D341Med (cell line): ENCODE results near the gene THRB.

Experiments
- DNase-seq: peaks from one replicate; pipeline ENCODE4 v3.0.0; 2012; ENCODE audit warnings: low spot score

THRB gene

GRCh38 chr3:24142127-24142526 is 352.5 kb downstream of the THRB start:
- no peak for DNase-seq

GRCh38 chr3:24141548-24141947 is 353.1 kb downstream of the THRB start:
- no peak for DNase-seq

GRCh38 chr3:24139463-24140412 is 354.9 kb downstream of the THRB start:
- DNase-seq = no peak

- no peak for DNase-seq
These were observed 355.8 kb downstream of the THRB start for GRCh38 chr3:24138876-24139256.

- no peak for DNase-seq
These were observed 356.4 kb downstream of the THRB start for GRCh38 chr3:24137958-24138875.

GRCh38 chr3:24137334-24137733 is 357.3 kb downstream of the THRB start:
- DNase-seq = no peak

- no peak for DNase-seq
These were observed 357.9 kb downstream of the THRB start for GRCh38 chr3:24136624-24137310.

- no peak for DNase-seq
These were observed 359.4 kb downstream of the THRB start for GRCh38 chr3:24135280-24135679.

- no peak for DNase-seq
These were observed 360.7 kb downstream of the THRB start for GRCh38 chr3:24133942-24134341.

GRCh38 chr3:24133436-24133835 is 361.2 kb downstream of the THRB start:
- no peak for DNase-seq

GRCh38 chr3:24129549-24129948 is 365.1 kb downstream of the THRB start:
- DNase-seq = peak; percentile 72

- no peak for DNase-seq
These were observed 366.2 kb downstream of the THRB start for GRCh38 chr3:24128199-24129005.

- DNase-seq = no peak
These were observed 371.1 kb downstream of the THRB start for GRCh38 chr3:24123596-24123995.

GRCh38 chr3:24120434-24120833 is 374.2 kb downstream of the THRB start:
- DNase-seq = no peak

- no peak for DNase-seq
These were observed 375.3 kb downstream of the THRB start for GRCh38 chr3:24119321-24119751.

- no peak for DNase-seq
These were observed 377.1 kb downstream of the THRB start for GRCh38 chr3:24117508-24117907.

GRCh38 chr3:24111711-24112110 is 382.9 kb downstream of the THRB start:
- DNase-seq = no peak

GRCh38 chr3:24110051-24110450 is 384.6 kb downstream of the THRB start:
- no peak for DNase-seq

GRCh38 chr3:24101676-24102168 is 392.9 kb downstream of the THRB start:
- DNase-seq = no peak

GRCh38 chr3:24100696-24101402 is 393.8 kb downstream of the THRB start:
- no peak for DNase-seq
